AG09319 (cell line): ENCODE measurements around the gene TANGO6.

Experiments used
- DNase-seq: peaks from one replicate; pipeline ENCODE4 v3.0.0-alpha.2; 2010; ENCODE audit warnings: low read depth; ENCODE audit errors: extremely low read depth
- CTCF ChIP-seq: IDR thresholded peaks from 2 replicates; pipeline ENCODE4 v1.5.1; 2011; ENCODE audit warnings: low read depth, mild to moderate bottlenecking, inconsistent platforms, low read length, moderate library complexity

TANGO6 gene

GRCh38 chr16:68843482-68844210, at the start of gene TANGO6:
Gene TANGO6 (plus strand): TSS chr16:68843531. CDS start chr16:68843618, 87 bp downstream.
- peak; percentile 34 for DNase-seq
- TF ChIP-seq CTCF: peak; percentile 33

- TF ChIP-seq CTCF: no peak
- no peak for DNase-seq
These were observed 44.9 kb upstream of the TANGO6 start for GRCh38 chr16:68798398-68798797.

- peak; percentile 85 for TF ChIP-seq CTCF
- DNase-seq: peak; percentile 63
These were observed 43.0 kb upstream of the TANGO6 start for GRCh38 chr16:68800257-68800875.

- no peak for DNase-seq
- TF ChIP-seq CTCF: no peak
These were observed 41.1 kb upstream of the TANGO6 start for GRCh38 chr16:68802190-68802589.

- no peak for TF ChIP-seq CTCF
These were observed 36.9 kb upstream of the TANGO6 start for GRCh38 chr16:68806422-68806821.

GRCh38 chr16:68806981-68807380, 36.4 kb upstream of the TANGO6 start:
- TF ChIP-seq CTCF: no peak
- no peak for DNase-seq

More at GRCh38 chr16:68806422-68806821, 36.9 kb upstream of the TANGO6 start:
- DNase-seq: no peak

GRCh38 chr16:68814516-68814915, 28.8 kb upstream of the TANGO6 start:
- TF ChIP-seq CTCF: no peak

More at GRCh38 chr16:68814516-68814915, 28.8 kb upstream of the TANGO6 start:
- DNase-seq: no peak
